ENCODE results near the gene AKNA. TPM values are rescaled to one million over a fixed set of nuclear protein-coding genes. Genes with fewer than 3 reads are reported as not detected.
"Not testable (repeated sequence)": the region's sequence is repeated elsewhere in the genome, so short reads cannot be mapped to it uniquely, and the experiment has no call there.

The AKNA gene
- total RNA-seq, 1 donor from 2014 or later, result 14.0 TPM

DNA sequence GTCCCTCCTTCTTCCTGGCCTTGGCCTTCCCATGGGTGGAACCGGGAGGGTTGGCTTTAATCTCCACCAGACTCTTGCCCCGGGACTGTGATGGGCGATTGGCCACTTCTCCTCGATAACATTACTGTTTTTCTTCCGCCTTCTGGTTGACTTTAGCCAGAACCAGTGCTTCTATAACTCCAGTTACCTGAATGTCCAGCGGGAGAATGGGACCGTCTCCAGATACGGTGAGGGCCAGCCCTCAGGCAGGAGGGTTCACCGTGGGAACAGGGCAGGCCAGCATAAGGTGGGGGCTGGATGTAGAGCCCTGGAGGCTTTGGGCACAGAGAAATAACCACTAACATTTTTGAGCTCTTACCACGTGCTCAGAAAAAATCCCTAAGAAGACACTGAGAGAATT is 57.1 kb downstream of the AKNA start:
- TF ChIP-seq, protein P1, sequence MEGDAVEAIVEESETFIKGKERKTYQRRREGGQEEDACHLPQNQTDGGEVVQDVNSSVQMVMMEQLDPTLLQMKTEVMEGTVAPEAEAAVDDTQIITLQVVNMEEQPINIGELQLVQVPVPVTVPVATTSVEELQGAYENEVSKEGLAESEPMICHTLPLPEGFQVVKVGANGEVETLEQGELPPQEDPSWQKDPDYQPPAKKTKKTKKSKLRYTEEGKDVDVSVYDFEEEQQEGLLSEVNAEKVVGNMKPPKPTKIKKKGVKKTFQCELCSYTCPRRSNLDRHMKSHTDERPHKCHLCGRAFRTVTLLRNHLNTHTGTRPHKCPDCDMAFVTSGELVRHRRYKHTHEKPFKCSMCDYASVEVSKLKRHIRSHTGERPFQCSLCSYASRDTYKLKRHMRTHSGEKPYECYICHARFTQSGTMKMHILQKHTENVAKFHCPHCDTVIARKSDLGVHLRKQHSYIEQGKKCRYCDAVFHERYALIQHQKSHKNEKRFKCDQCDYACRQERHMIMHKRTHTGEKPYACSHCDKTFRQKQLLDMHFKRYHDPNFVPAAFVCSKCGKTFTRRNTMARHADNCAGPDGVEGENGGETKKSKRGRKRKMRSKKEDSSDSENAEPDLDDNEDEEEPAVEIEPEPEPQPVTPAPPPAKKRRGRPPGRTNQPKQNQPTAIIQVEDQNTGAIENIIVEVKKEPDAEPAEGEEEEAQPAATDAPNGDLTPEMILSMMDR (conservative IDR thresholded peaks at IDR 0.05), result no peak
- no peak overlapping the region for H3K4me3 Mint-ChIP-seq
- H3K27me3 Mint-ChIP-seq, result no peaks in the 10 kb centered on the region
- no peak overlapping the region for H3K27ac Mint-ChIP-seq
- DNase-seq (ENCODE audit: extremely low spot score, unreplicated experiment), result no peak
- H3K9me3 Mint-ChIP-seq, result no peaks in the 10 kb centered on the region
- H3K4me1 Mint-ChIP-seq (ENCODE audit: unreplicated experiment), result no peaks in the 10 kb centered on the region
- no peaks in the 10 kb centered on the region for H3K36me3 Mint-ChIP-seq

DNA sequence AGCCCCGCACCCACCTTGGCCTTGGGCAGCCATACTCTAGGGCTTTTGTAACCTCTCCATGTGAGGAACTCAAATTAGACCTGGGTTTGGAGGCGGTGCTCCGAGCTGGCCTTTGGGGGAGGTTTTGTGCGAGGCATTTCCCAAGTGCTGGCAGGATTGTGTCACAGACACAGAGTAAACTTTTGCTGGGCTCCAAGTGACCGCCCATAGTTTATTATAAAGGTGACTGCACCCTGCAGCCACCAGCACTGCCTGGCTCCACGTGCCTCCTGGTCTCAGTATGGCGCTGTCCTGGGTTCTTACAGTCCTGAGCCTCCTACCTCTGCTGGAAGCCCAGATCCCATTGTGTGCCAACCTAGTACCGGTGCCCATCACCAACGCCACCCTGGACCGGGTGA is 58.2 kb downstream of the AKNA start, which contains the start of gene ORM2:
ORM2 (plus strand) TSS at position 245 of the 398 bp plus-strand sequence; CDS start at position 281, 36 bp downstream.
- not testable (repeated sequence) for H3K27me3 Mint-ChIP-seq, H3K27ac Mint-ChIP-seq, H3K9me3 Mint-ChIP-seq

DNA sequence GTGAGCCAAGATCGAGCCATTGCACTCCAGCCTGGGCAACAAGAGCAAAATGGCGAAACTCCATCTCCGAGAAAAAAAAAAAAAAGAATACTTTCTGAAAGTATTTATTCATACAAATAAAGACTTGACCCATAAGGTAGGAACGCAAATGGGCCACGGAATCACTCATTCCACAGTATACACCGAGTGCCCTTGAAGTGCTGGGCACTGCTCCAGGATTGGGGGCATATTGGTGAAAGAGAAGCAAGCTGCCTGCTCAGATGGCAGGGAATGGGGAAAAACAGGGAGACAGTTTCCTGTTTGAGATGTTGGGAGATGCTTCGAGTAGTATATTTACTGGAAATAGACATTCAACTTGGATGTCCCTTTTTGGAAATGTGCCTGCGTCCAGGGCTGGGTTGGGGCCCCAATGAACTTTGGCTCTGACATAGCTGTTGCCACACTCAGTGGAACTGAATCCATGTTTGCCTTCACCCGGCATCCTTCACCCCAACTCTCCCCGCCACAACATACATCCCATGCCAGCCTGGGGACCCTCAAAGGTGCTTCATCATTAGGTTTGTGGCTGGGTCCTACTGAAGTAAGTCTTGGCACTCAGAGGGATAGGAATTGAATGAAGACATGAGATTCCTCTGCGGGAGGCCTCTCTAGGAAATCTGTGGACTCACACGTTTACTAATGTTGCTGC is 58.7 kb downstream of the AKNA start:
- not testable (repeated sequence) for H3K36me3 Mint-ChIP-seq; H3K4me1 Mint-ChIP-seq (ENCODE audit: unreplicated experiment); H3K27me3 Mint-ChIP-seq

More for the DNA sequence above, 58.2 kb downstream of the AKNA start, which contains the start of gene ORM2:
- not testable (repeated sequence) for DNase-seq (ENCODE audit: extremely low spot score, unreplicated experiment); H3K4me3 Mint-ChIP-seq; H3K4me1 Mint-ChIP-seq (ENCODE audit: unreplicated experiment); H3K36me3 Mint-ChIP-seq

DNA sequence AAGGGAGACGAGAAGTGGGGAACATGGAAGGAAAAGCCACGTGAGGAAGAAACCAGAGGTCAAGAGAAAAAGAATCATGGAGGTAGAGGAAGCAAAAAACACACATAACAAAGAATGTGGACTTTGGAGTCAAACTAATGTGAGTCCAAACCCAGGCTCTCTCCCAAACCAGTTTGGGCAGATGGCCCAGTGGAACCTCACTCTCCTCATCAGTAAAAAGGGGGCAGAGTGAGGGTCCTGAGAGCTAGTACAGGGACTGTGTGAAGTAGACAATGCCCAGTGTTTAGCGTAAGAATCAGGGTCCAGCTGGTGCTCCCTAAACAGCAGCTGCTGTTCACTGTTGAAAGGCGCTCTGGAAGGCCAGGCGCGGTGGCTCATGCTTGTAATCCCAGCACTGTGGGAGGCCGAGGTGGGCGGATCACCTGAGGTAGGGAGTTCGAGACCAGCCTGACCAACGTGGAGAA is 59.4 kb downstream of the AKNA start:
- H3K27ac Mint-ChIP-seq; H3K4me1 Mint-ChIP-seq (ENCODE audit: unreplicated experiment); H3K27me3 Mint-ChIP-seq; H3K4me3 Mint-ChIP-seq; H3K36me3 Mint-ChIP-seq; H3K9me3 Mint-ChIP-seq: not testable (repeated sequence)
- peak; percentile 78 for DNase-seq (ENCODE audit: extremely low spot score, unreplicated experiment)

More for the DNA sequence above, 58.7 kb downstream of the AKNA start:
- H3K4me3 Mint-ChIP-seq; H3K9me3 Mint-ChIP-seq; DNase-seq (ENCODE audit: extremely low spot score, unreplicated experiment); H3K27ac Mint-ChIP-seq: not testable (repeated sequence)

DNA sequence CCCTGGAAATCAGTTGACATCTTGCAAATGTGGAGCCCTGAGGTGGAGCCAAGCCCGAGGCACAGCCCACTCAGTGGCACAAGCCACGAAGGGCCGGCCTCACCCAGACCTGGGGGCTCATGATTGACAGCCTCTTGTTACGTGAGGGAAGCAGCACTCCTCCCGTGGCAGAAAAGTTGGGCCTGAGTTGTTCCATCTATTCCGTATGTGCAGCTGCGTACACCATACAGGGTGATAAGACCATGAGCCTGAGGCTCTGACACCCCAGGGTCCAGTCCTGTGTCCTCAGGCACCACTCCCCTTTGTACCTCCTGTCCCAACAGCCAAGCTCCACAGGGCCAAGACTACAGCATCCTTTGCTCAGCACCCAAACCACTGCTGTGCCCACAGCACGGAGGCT is 60.0 kb downstream of the AKNA start:
- no peak overlapping the region for H3K4me3 Mint-ChIP-seq
- H3K27me3 Mint-ChIP-seq, result no peaks in the 10 kb centered on the region
- TF ChIP-seq, protein P1 (conservative IDR thresholded peaks at IDR 0.05), result no peak
- DNase-seq (ENCODE audit: extremely low spot score, unreplicated experiment), result peak; percentile 88
- H3K4me1 Mint-ChIP-seq (ENCODE audit: unreplicated experiment), result no peaks in the 10 kb centered on the region
- no peak overlapping the region for H3K27ac Mint-ChIP-seq
- H3K9me3 Mint-ChIP-seq, result no peaks in the 10 kb centered on the region
- H3K36me3 Mint-ChIP-seq, result no peaks in the 10 kb centered on the region

DNA sequence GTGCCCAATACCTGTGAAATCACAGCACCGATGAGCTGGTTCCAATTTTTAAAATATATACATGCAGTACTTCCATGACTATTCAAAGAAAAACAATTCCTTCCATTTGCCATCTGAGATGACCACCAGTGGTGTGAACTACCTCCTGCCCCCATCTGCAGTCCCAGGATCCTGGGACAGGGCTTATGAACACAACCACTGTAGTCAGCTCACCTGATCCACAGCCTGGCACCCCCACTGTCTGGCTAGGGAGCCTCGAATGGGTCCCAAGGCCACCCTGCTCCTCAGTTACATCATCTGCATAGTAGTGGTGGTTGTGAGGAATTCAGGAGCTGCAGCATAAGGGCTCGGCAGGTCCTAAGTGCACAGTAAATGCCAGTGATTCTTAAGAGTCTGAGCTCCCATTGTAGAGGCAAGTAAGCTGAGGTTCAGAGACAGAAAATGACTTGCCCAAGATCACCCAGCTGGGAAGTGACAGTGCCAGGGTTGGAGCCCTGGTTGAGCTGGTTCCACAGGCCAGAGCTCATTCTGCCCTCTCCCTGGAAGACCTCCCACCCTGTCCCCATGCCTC is 62.0 kb downstream of the AKNA start:
- H3K27ac Mint-ChIP-seq; H3K4me3 Mint-ChIP-seq; H3K9me3 Mint-ChIP-seq; H3K27me3 Mint-ChIP-seq; H3K36me3 Mint-ChIP-seq; H3K4me1 Mint-ChIP-seq (ENCODE audit: unreplicated experiment): not testable (repeated sequence)
- peak; percentile 81 for DNase-seq (ENCODE audit: extremely low spot score, unreplicated experiment)

DNA sequence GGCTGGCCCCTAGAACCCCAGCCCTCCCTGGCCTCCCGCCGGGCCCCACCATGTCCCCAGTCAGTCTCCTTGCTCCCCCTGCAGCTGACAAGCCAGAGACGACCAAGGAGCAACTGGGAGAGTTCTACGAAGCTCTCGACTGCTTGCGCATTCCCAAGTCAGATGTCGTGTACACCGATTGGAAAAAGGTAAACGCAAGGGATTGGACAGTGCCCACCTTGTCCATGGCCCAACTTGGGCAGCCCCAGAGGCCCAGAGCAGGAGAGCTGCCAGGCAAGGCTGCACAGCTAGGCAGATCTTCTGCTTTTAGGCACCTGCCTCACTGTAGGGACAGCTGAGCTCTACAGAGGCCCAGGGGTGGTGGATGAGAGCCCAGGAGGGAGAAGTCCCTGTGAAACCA is 62.8 kb downstream of the AKNA start:
- not testable (repeated sequence) for H3K27ac Mint-ChIP-seq; H3K36me3 Mint-ChIP-seq; H3K4me3 Mint-ChIP-seq; H3K4me1 Mint-ChIP-seq (ENCODE audit: unreplicated experiment); H3K27me3 Mint-ChIP-seq; H3K9me3 Mint-ChIP-seq
- peak; percentile 79 for DNase-seq (ENCODE audit: extremely low spot score, unreplicated experiment)

DNA sequence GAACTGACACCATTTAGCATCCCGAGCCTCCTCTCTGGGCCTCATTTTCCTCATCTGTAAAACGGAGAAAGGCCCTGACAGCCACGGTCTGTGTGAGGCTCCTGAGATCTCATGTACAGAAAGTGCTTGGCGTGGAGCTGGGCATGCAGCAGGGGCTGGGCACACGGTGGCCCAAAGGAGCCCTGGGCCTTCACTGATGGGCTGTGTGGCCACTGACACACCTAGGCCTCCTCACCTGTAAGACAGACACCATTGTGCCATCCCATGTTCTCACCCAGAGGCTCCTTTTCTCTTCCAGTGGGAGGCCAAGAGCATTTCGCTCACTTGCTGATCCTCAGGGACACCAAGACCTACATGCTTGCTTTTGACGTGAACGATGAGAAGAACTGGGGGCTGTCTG is 63.3 kb downstream of the AKNA start:
- no peak for DNase-seq (ENCODE audit: extremely low spot score, unreplicated experiment)
- TF ChIP-seq, protein P1 (conservative IDR thresholded peaks at IDR 0.05), result no peak
- Mint-ChIP-seq H3K27me3 (no peaks in the 10 kb centered on the region), H3K9me3 (no peaks in the 10 kb centered on the region), H3K4me1 (ENCODE audit: unreplicated experiment) (no peaks in the 10 kb centered on the region), H3K27ac (no peak overlapping the region), H3K36me3 (no peaks in the 10 kb centered on the region), H3K4me3 (no peak overlapping the region)

DNA sequence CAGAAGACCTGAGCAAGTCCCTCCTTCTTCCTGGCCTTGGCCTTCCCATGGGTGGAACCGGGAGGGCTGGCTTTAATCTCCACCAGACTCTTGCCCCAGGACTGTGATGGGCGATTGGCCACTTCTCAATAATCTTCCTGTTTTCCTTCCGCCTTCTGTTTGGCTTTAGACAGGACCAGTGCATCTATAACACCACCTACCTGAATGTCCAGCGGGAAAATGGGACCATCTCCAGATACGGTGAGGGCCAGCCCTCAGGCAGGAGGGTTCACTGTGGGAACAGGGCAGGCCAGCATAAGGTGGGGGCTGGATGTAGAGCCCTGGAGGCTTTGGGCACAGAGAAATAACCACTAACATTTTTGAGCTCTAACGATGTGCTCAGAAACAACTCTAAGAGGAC is 63.9 kb downstream of the AKNA start:
- H3K36me3 Mint-ChIP-seq; DNase-seq (ENCODE audit: extremely low spot score, unreplicated experiment); H3K27ac Mint-ChIP-seq; H3K27me3 Mint-ChIP-seq; H3K4me1 Mint-ChIP-seq (ENCODE audit: unreplicated experiment); H3K9me3 Mint-ChIP-seq; H3K4me3 Mint-ChIP-seq: not testable (repeated sequence)

DNA sequence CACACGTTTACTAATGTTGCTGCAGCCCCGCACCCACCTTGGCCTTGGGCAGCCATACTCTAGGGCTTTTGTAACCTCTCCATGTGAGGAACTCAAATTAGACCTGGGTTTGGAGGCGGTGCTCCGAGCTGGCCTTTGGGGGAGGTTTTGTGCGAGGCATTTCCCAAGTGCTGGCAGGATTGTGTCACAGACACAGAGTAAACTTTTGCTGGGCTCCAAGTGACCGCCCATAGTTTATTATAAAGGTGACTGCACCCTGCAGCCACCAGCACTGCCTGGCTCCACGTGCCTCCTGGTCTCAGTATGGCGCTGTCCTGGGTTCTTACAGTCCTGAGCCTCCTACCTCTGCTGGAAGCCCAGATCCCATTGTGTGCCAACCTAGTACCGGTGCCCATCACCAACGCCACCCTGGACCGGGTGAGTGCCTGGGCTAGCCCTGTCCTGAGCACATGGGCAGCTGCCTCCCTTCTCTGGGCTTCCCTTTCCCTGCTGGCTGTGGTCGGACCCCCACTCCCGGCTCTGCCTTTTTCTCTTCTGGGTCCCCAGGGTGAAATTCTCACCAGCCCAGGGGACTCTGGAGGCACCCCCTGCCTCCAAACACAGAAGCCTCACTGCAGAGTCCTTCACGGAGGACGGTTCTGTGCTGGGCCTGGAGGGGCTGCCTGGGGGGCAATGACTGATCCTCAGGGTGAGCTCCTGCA is 64.8 kb downstream of the AKNA start, which contains the start of gene ORM1:
ORM1 (plus strand) TSS at position 268 of the 701 bp plus-strand sequence; CDS start at position 304, 36 bp downstream.
- H3K4me1 Mint-ChIP-seq (ENCODE audit: unreplicated experiment); H3K27me3 Mint-ChIP-seq; H3K4me3 Mint-ChIP-seq; H3K9me3 Mint-ChIP-seq; H3K36me3 Mint-ChIP-seq; H3K27ac Mint-ChIP-seq: not testable (repeated sequence)
- DNase-seq (ENCODE audit: extremely low spot score, unreplicated experiment), result peak; percentile 79

All from type B pancreatic cell (in vitro differentiated cells).